ENCODE results near the gene KLK8.
"Not testable (repeated sequence)": the region's sequence is repeated elsewhere in the genome, so short reads cannot be mapped to it uniquely, and the experiment has no call there.

KLK8 gene

DNA sequence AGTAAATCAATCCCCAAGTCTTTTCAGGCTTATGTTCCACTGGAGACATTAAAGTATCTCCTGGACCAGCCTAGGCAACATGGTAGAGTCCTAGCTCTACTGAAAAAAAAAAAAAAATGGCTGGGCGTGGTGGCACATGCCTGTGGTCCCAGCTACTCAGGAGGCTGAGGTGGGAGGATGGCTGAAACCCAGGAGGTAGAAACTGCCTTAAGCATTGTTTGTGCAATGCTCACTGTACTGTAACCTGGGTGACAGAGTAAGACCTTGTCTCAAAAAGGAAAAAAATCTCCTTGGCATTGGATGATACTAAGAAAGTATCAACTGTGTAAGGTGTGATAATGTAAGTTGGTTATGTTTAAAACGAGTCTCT lies 8.8 kb downstream of the KLK8 start:
- H3K27ac ChIP-seq (ENCODE audit: low read length): no peak overlapping the region
- H4K20me1 ChIP-seq (ENCODE audit: insufficient read depth, low read length): no peaks in the 10 kb centered on the region
- no peaks in the 10 kb centered on the region for H3K9me3 ChIP-seq (ENCODE audit: insufficient read depth, low read length, severe bottlenecking)
- no peaks in the 10 kb centered on the region for H3K27me3 ChIP-seq (ENCODE audit: insufficient read depth, low read length, poor library complexity)
- no peaks in the 10 kb centered on the region for H3K79me2 ChIP-seq (ENCODE audit: insufficient read depth, low read length)
- no peak for TF ChIP-seq EZH2 (IDR thresholded peaks at IDR 0.05; ENCODE audit: borderline replicate concordance, low read depth, low read length, severe bottlenecking)
- TF ChIP-seq, protein P1, sequence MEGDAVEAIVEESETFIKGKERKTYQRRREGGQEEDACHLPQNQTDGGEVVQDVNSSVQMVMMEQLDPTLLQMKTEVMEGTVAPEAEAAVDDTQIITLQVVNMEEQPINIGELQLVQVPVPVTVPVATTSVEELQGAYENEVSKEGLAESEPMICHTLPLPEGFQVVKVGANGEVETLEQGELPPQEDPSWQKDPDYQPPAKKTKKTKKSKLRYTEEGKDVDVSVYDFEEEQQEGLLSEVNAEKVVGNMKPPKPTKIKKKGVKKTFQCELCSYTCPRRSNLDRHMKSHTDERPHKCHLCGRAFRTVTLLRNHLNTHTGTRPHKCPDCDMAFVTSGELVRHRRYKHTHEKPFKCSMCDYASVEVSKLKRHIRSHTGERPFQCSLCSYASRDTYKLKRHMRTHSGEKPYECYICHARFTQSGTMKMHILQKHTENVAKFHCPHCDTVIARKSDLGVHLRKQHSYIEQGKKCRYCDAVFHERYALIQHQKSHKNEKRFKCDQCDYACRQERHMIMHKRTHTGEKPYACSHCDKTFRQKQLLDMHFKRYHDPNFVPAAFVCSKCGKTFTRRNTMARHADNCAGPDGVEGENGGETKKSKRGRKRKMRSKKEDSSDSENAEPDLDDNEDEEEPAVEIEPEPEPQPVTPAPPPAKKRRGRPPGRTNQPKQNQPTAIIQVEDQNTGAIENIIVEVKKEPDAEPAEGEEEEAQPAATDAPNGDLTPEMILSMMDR (IDR thresholded peaks at IDR 0.05; ENCODE audit: borderline replicate concordance, extremely low read depth, low read length, poor library complexity, severe bottlenecking): no peak
- no peak overlapping the region for H3K9ac ChIP-seq (ENCODE audit: low read depth, low read length)
- H3K4me1 ChIP-seq (ENCODE audit: insufficient read depth, low read length): no peaks in the 10 kb centered on the region
- no peak for DNase-seq
- H3K4me2 ChIP-seq (ENCODE audit: insufficient read depth, low read length): no peak overlapping the region
- ATAC-seq (ENCODE audit: insufficient read depth, low read depth): no peak
- no peaks in the 10 kb centered on the region for H3K36me3 ChIP-seq (ENCODE audit: insufficient read depth, low read length)
- no peak overlapping the region for H2AFZ ChIP-seq (ENCODE audit: low read depth, low read length)
- H3K4me3 ChIP-seq (ENCODE audit: low read depth in 1 of 2, low read length in 2 of 2): no peak overlapping the region

DNA sequence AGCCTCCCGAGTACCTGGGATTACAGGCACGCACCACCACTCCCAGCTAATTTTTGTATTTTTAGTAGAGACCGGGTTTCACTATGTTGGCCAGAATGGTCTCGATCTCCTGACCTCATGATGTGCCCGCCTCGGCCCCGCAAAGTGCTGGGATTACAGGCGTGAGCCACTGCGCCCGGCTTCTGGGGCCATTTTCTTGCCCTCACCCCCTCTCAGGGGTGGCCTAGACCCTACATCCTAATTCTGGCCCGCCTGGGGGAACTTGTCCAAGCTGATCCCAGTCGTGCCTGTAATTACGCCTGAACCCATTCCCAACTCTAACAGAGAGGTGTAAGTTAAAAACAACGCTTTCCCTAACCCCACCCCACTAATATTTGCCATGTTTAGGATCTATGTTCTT lies 17.0 kb downstream of the KLK8 start:
- H3K79me2 ChIP-seq (ENCODE audit: insufficient read depth, low read length); H3K36me3 ChIP-seq (ENCODE audit: insufficient read depth, low read length); DNase-seq; H3K9me3 ChIP-seq (ENCODE audit: insufficient read depth, low read length, severe bottlenecking); H3K4me1 ChIP-seq (ENCODE audit: insufficient read depth, low read length); H3K9ac ChIP-seq (ENCODE audit: low read depth, low read length); H4K20me1 ChIP-seq (ENCODE audit: insufficient read depth, low read length); H2AFZ ChIP-seq (ENCODE audit: low read depth, low read length); H3K4me2 ChIP-seq (ENCODE audit: insufficient read depth, low read length); H3K4me3 ChIP-seq (ENCODE audit: low read depth in 1 of 2, low read length in 2 of 2); H3K27ac ChIP-seq (ENCODE audit: low read length); ATAC-seq (ENCODE audit: insufficient read depth, low read depth); H3K27me3 ChIP-seq (ENCODE audit: insufficient read depth, low read length, poor library complexity): not testable (repeated sequence)

DNA sequence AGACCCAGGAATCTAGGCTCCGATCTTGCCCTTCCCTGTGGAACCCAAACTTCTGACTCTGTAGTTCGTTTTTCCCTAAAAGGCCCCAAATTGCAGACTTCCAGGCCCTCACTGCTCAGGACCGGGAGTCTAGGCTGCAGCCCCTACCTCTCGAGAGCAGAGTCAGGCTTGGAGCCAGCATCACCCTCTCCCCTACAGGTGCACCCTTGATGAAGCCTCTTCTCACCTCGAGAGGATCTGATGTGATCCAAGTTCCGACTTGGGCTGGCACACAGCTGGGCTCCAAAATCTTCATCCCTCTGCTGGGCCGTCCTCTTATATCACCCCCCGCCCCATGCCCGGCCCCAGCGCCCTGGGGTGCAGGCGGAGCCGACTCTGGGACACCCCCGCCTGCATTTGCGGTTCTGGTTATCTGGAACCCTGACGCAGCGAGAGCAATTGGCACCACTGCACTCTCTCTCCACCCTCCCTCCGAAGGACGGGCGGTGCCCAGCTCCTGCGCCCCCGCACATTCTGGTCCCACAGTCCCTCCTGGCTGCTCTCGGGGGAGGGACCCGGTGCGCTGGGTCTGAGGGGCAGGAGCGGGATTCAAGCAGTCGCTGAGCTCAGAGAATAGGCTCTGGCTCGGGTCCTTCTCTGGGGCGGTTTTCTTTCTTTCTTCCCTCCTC lies 17.6 kb downstream of the KLK8 start, which contains the start of gene KLK7:
TSS of gene KLK7 (minus strand) at position 293 of the 668 bp plus-strand sequence. CDS start 1,518 bp downstream, outside the sequence.
- no peaks in the 10 kb centered on the region for H3K36me3 ChIP-seq (ENCODE audit: insufficient read depth, low read length)
- no peak within 1 kb of the TSS for H3K27ac ChIP-seq (ENCODE audit: low read length)
- H3K79me2 ChIP-seq (ENCODE audit: insufficient read depth, low read length): no peaks in the 10 kb centered on the region
- H3K9me3 ChIP-seq (ENCODE audit: insufficient read depth, low read length, severe bottlenecking): no peaks in the 10 kb centered on the region
- no peak for TF ChIP-seq EZH2 (IDR thresholded peaks at IDR 0.05; ENCODE audit: borderline replicate concordance, low read depth, low read length, severe bottlenecking)
- TF ChIP-seq, protein P1 (IDR thresholded peaks at IDR 0.05; ENCODE audit: borderline replicate concordance, extremely low read depth, low read length, poor library complexity, severe bottlenecking): no peak
- H4K20me1 ChIP-seq (ENCODE audit: insufficient read depth, low read length): no peaks in the 10 kb centered on the region
- H3K4me2 ChIP-seq (ENCODE audit: insufficient read depth, low read length): no peak within 1 kb of the TSS
- H2AFZ ChIP-seq (ENCODE audit: low read depth, low read length): no peak within 1 kb of the TSS
- H3K27me3 ChIP-seq (ENCODE audit: insufficient read depth, low read length, poor library complexity): peaks cover 4% of the 10 kb centered on the region
- ATAC-seq (ENCODE audit: insufficient read depth, low read depth) (no peak), DNase-seq (no peak)
- no peaks in the 10 kb centered on the region for H3K4me1 ChIP-seq (ENCODE audit: insufficient read depth, low read length)
- H3K9ac ChIP-seq (ENCODE audit: low read depth, low read length): no peak within 1 kb of the TSS
- H3K4me3 ChIP-seq (ENCODE audit: low read depth in 1 of 2, low read length in 2 of 2): no peak within 1 kb of the TSS

DNA sequence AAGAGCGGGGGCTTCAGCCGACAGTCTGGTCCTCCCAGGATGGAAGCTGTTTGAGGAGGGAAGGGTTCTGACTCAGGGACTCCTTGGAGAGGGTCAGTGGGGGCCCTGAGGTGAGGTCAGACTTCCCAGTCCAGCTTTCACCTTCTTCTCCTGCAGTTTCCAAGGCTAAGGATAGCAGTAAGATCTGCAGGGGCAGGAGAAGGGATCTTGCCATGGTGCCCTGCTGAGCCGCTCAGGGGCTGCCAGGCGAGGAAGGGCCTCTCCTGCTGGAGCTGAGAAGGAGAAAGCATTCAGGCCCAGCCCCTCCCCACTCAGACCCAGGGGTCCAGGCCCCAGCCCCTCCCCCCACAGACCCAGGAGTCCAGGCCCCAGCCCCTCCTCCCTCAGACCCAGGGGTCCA lies 19.2 kb downstream of the KLK8 start:
- ATAC-seq (ENCODE audit: insufficient read depth, low read depth): no peak

More for the DNA sequence above, 19.2 kb downstream of the KLK8 start:
- no peaks in the 10 kb centered on the region for H3K4me1 ChIP-seq (ENCODE audit: insufficient read depth, low read length)
- H3K9ac ChIP-seq (ENCODE audit: low read depth, low read length): no peak overlapping the region
- no peaks in the 10 kb centered on the region for H4K20me1 ChIP-seq (ENCODE audit: insufficient read depth, low read length)
- no peak for DNase-seq
- peaks cover 3% of the 10 kb centered on the region for H3K27me3 ChIP-seq (ENCODE audit: insufficient read depth, low read length, poor library complexity)
- H3K4me3 ChIP-seq (ENCODE audit: low read depth in 1 of 2, low read length in 2 of 2): no peak overlapping the region
- H3K4me2 ChIP-seq (ENCODE audit: insufficient read depth, low read length): no peak overlapping the region
- no peaks in the 10 kb centered on the region for H3K36me3 ChIP-seq (ENCODE audit: insufficient read depth, low read length)
- H2AFZ ChIP-seq (ENCODE audit: low read depth, low read length): no peak overlapping the region
- no peak overlapping the region for H3K27ac ChIP-seq (ENCODE audit: low read length)
- H3K79me2 ChIP-seq (ENCODE audit: insufficient read depth, low read length): no peaks in the 10 kb centered on the region
- TF ChIP-seq, protein P1 (IDR thresholded peaks at IDR 0.05; ENCODE audit: borderline replicate concordance, extremely low read depth, low read length, poor library complexity, severe bottlenecking): no peak
- TF ChIP-seq EZH2 (IDR thresholded peaks at IDR 0.05; ENCODE audit: borderline replicate concordance, low read depth, low read length, severe bottlenecking): no peak
- no peaks in the 10 kb centered on the region for H3K9me3 ChIP-seq (ENCODE audit: insufficient read depth, low read length, severe bottlenecking)
